ENCODE results near the gene MPPED1.

The MPPED1 gene

DNA sequence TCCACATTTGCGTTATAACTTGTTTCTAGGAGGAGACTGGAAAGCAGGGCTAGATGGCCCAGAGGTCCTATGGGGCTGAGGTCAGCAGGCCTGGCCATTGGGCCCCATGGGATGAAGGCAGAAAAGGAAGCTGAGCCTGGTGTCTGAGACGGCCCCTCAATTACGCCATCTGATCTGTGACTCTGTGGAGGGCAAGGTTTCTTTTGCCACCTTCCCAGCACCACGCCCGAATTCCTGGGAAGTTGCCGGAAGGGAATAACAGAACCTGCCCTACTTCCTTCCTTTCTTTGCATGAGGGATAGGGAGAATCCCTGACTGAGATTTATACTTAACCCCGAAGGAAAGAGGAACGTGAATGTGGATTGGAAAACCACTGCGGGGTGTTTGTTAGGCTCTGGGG lies 118.1 kb downstream of the MPPED1 start:
- no peak for DNase-seq

GRCh38 chr22:43530349-43531201 lies 118.8 kb downstream of the MPPED1 start:
- no peak for DNase-seq

GRCh38 chr22:43531651-43532050 lies 119.8 kb downstream of the MPPED1 start:
- no peak for DNase-seq

DNA sequence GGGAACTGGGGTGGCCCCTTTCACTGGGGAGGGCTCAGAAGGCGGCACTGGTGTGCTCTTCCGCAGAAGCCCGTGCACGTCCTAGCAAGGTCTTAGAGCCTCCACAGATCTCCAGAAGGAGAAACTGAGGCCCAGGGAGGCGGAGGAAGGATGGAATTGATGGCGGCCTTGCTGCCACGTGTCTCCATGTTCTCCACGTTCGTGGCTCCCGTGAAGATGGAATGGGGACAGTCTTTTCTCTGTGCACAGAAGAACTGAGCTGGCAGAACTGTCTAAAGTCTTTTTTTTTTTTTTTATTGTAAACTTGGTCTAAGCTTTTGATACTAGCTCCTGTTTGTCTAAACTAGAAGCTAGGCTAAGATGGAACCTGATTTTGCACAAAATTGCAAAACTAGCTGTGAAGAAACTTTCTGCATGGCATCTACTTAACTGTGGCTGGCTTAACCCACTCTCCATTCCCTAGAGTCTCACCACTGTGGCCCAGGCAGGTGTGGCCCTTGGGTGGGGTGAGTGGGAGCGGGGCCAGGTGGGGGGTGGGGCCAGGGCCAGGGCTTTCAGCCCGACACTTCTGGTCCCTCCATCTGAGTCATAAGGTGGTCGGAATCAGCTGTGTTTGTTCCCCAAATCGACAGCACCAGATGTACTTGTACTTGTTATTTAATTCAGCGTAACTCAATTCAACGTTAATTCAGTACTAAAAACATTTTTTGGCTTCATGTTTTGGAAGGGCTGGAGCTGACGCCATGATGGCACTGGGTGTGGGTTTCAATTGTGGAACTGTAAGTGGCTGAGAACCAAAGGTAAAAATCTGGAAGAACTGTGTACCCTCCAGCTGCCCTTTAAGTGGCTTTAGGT lies 120.7 kb downstream of the MPPED1 start:
- no peak for DNase-seq

DNA sequence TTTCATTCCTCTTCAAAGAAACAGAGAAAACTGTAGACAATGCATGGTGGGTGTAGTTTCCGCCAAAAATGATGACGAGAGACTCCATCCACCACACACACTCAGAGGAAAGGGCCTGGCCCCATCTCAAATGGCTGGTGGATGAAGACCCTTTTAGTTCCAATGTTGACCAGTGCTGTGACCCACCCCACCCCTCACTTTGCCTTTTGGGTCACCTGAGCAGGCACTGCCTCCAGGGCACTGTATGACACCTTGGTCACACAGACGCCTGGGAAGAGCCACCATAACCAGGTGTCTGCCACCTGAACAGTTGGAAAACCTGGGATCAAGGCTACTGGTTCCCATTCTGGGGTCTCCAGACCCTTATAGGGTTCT lies 121.3 kb downstream of the MPPED1 start:
- no peak for DNase-seq

GRCh38 chr22:43533656-43534428 lies 122.0 kb downstream of the MPPED1 start:
- no peak for DNase-seq

- no peak for DNase-seq
These were observed 123.1 kb downstream of the MPPED1 start for GRCh38 chr22:43534916-43535315.

- no peak for DNase-seq
These were observed 123.5 kb downstream of the MPPED1 start for GRCh38 chr22:43535336-43535735.

DNA sequence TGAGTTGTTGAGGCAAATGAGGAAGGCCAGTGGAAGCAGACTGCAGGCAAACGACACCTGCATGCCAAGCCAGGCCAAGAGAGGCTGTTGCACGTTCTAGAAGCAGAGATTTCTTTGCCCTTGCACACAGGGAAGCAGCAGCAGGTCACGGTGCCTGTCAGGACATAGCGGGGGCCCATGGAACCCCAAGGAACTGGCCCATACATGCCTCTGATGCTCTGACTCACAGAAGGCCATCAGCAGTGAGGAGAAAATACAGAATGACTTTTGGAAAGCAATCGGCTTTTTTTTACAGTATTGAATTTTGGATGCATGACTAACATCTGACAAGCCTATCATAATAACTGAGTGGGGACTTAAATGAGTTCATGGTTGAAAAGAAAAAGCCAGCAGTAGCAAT lies 123.9 kb downstream of the MPPED1 start:
- DNase-seq = no peak

DNA sequence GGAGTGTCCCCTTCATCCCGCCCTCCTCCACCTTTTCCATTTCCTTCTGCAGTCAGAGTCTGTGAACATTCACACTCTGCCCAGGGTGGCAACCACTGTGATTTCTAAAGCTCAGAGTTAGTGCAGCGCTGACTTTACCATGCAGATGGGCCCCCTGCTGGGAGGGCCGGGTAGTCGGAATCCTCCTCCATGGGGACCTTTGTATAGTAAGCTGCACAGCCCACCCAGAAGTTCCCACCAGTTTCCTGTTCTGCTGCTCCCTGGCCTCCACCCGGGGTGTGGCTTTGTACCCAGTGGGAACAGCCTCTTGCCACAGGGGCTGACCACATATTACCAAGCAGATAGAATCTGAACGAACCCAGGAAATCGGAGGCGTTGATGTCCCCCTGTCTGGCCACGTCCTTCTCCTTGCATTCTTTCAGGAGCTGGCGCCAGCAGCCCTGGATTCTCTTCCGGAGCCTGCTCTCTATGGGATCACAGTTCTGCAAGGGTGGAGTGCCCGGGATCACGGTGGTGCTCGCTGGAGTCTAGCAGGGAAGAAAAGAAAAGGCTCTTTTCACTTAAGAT lies 125.3 kb downstream of the MPPED1 start:
- DNase-seq = peak; percentile 18 to 30

DNA sequence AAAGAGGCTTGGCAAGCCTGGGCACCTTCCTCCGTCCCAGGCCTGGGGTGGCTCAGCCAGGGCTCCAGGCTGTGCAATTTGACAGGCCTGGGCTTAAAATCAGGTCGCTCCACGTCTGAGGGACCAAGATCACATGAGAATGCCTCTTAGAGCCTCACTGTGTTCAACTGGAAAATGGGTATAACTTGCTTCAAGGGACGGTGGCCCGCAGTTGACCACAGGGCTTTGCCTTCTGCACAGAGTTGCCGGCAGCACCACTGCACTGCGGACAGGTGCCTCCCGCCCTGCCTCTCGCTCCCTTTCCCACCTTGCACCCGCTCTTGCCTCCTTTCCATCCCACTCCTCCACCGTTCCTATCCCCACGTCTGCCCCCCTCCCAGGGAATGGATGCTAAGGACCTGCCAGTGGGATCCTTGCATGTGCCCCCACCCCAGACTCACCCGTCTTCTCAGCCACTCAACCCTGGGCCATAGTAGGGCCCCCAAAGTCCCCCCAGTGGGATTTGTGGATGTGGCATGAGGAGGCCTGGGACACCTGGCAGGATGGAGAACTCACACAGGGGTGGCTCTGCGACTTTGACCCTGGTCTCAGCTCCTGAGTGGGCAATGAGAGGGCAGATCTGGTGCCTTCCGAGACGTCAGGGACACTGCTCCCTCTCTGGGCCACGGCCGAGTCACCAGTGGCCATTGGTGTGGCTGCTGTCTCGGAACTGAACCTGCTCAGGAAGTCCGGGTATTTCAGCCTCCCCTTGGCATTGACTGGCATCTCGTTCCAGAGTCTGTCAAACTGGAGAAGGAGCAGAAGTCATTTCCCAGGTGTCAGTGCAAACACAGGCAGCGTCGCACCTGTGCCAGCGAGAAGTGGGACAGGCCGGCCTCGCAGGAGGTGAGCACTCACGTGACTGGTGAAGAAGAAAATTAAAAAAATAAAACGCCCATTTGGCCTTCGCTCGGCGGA lies 128.0 kb downstream of the MPPED1 start:
- no peak for DNase-seq

- DNase-seq = no peak
These were observed 128.7 kb downstream of the MPPED1 start for GRCh38 chr22:43540529-43540923.

DNA sequence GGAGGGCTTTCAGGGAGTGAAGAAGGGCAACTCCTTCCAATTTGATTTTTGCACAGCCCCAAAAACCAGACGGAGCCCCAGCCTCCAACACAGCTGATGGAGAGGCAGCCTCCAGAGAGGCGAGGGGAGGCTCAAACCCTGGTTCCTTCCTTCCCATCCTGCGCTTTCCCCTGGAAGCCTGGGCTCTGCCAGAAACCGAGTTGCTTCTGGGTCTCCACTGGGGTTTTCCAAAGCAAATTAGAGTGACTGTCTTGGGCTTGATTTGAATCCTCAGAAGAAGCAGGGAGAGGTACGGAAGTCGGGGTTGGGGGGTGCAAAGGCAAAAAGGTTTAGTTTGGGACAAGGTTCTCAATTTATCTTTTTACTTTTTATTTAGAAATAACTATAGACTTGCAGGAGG lies 129.2 kb downstream of the MPPED1 start:
- DNase-seq = no peak

- no peak for DNase-seq
These were observed 129.9 kb downstream of the MPPED1 start for GRCh38 chr22:43541462-43542407.

DNA sequence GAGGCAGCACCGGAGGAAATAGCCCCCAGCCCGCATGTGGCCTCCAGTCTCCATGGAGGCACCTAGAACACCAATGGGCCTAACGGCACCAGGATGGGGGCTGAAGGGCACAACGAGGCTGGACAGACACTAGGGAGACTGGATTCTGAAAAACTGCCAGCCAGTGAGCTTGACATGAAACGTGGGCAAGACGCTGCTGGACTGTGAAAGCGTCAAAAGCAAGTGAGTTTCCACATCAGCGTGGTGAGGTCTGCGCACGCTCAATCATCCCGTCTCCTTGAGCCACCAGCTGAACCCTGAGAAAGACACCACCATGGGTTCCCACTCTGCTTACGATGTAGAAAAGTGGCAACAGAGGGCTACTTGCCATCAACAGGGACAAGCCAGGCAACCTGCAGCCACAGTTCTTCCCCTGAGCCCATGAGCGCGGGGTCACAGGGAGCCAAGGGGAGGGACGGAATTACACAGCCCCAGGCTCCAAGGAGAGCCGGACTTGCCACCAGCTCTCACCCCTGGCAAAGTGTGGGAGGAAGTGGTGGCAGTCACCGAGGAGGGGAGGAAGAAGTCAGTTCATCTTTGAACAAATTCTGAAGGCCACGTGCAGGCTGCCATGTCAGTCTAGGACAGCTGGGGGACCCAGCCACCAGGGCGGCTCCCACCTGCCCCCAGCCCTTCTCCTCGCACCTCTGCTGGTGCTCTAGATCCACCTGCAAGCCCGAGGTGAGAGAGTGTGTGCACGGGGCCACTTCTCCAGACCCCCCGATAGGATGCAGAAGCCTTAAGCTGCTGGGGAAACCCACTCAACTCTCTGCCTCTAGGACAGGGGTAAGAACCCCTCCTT lies 131.1 kb downstream of the MPPED1 start:
- DNase-seq = no peak

DNA sequence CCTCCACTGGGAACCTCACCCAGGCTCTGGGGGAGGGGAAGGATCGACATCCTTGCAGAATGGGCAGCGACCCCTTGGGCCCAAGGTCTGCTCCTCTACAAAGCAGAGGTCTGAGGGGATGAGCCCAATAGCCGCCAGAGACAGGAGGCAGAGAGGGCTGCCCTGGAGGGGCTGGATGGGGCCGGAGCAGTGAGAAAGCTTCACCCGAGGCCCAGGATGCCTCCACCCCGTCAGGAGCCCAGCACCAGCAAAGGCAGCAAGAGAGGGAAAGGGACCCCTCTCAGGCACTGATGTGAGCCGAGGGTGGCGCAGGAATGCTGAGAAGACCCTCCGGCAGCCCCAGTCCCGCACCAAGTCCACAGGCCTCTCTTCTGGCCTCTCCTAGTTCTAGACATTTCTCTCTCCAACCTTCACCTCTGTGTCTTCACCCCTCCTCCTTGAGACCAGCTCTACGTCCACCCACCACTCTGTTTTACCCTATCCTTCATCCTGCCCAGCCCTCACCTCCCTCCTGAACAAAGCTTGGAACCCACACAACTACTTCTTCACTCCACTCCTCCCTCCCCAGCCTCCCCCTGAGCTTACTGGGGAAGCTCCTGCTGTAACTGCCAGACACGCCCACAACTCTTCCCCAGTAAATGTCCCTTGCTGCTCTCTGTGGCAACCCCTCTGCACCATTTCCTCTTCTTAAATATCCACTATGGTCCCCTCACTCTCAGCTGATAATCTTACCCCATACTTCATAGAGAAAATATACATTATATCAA lies 131.9 kb downstream of the MPPED1 start:
- DNase-seq = no peak

DNA sequence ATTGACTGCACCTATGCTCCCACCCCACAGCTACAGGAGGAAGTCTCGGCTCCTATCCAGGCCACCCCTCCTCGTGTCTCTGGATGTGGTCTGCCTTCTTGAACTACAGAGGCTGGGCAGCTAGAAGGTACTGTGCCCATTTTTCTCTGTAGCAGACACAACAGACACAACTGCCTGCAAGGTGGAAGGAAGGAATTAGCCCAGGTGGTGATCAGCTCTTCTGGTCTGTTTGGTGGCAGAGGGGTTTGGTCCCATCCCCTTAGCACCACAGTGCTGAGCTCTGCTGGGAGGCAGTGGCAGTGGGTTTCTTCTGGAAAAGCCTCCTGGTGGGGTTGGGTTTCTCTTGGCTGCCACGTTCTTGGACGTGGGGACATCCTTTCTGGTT lies 132.5 kb downstream of the MPPED1 start:
- DNase-seq = no peak

GRCh38 chr22:43546186-43546585 lies 134.4 kb downstream of the MPPED1 start:
- DNase-seq = no peak

All from Kasumi-1 (cell line).